Smooth muscle cell (in vitro differentiated cells): ENCODE data around the gene GSTM4. TPM values are rescaled to one million over a fixed set of nuclear protein-coding genes. Genes with fewer than 3 reads are reported as not detected.
A peak's percentile ranks its signal among the peaks of the same experiment; 100 is the strongest.

Experiments
- DNase-seq: peaks from one replicate; lab custom pipeline; 2025; ENCODE audit not compliant: unreplicated experiment; lab: John Stamatoyannopoulos, UW
- H2AFZ ChIP-seq: fragments of 200-600 bp; sonication (generic); 2 replicates; pipeline ENCODE4 v1.6.0; 2016; ENCODE audit warnings: antibody characterized with exemption, low read depth, mild to moderate bottlenecking
- H3F3A ChIP-seq: fragments of 200-600 bp; sonication (generic); 2 replicates; pipeline ENCODE4 v1.6.0; 2017; ENCODE audit warnings: antibody characterized with exemption, low read depth
- H3K27ac ChIP-seq: fragments of 200-600 bp; sonication (generic); 2 replicates; pipeline ENCODE4 v1.5.1; 2016; ENCODE audit warnings: low read depth, mild to moderate bottlenecking
- H3K27me3 ChIP-seq: fragments of 200-600 bp; sonication (generic); 2 replicates; pipeline ENCODE4 v1.6.1; 2016; ENCODE audit warnings: low read depth, mild to moderate bottlenecking
- H3K36me3 ChIP-seq: fragments of 200-600 bp; sonication (generic); 2 replicates; pipeline ENCODE4 v1.5.1; 2016; ENCODE audit warnings: low read depth
- H3K4me1 ChIP-seq: fragments of 200-600 bp; sonication (generic); 2 replicates; pipeline ENCODE4 v1.5.1; 2016; ENCODE audit warnings: low read depth
- H3K4me2 ChIP-seq: fragments of 200-600 bp; sonication (generic); 2 replicates; pipeline ENCODE4 v1.6.0; 2016; ENCODE audit warnings: mild to moderate bottlenecking
- H3K4me3 ChIP-seq: fragments of 200-600 bp; sonication (generic); 2 replicates; pipeline ENCODE4 v1.5.1; 2016; ENCODE audit warnings: mild to moderate bottlenecking
- H3K79me2 ChIP-seq: fragments of 200-600 bp; sonication (generic); 2 replicates; pipeline ENCODE4 v1.6.0; 2016; ENCODE audit warnings: low read depth, mild to moderate bottlenecking
- H3K9ac ChIP-seq: fragments of 200-600 bp; sonication (generic); 2 replicates; pipeline ENCODE4 v1.6.0; 2016; ENCODE audit warnings: low read depth
- H3K9me3 ChIP-seq: fragments of 200-600 bp; sonication (generic); replicated peaks from 2 replicates; pipeline ENCODE4 v1.5.1; 2016; ENCODE audit warnings: low read depth
- H4K20me1 ChIP-seq: fragments of 200-600 bp; sonication (generic); 2 replicates; pipeline ENCODE4 v1.6.0; 2016; ENCODE audit warnings: low read depth
- WGBS: methylation state at CpG from one replicate; pipeline ENCODE4 v1.1.7; 2016; ENCODE audit warnings: low lambda C conversion rate; 5-methylcytosine and 5-hydroxymethylcytosine counted together
- polyA plus RNA-seq: library from polyadenylated mRNA; unstranded; fragments of >200 nt; fragmentation: Nextera tagmentation; extraction: Ambion mirVana; gene quantifications from 2 replicates; pipeline ENCODE4 v1.2.1, GENCODE V29; 2016
- total RNA-seq: library from RNA; depleted of rRNA; stranded (reverse); fragments of >200 nt; gene quantifications from 2 replicates; pipeline ENCODE4 v1.2.3, GENCODE V29; 2014
- TF ChIP-seq, protein P1 (sequence below): fragments of 200-600 bp; sonication (generic); IDR thresholded peaks from 2 replicates; pipeline ENCODE4 v1.5.1; 2017; ENCODE audit warnings: borderline replicate concordance, mild to moderate bottlenecking, antibody characterized with exemption; ENCODE audit not compliant: insufficient read depth, poor library complexity, severe bottlenecking

GSTM4 gene
- total and polyA plus RNA-seq, 2 experiments from 2014 or later: 25.8 to 34.4 TPM

DNA sequence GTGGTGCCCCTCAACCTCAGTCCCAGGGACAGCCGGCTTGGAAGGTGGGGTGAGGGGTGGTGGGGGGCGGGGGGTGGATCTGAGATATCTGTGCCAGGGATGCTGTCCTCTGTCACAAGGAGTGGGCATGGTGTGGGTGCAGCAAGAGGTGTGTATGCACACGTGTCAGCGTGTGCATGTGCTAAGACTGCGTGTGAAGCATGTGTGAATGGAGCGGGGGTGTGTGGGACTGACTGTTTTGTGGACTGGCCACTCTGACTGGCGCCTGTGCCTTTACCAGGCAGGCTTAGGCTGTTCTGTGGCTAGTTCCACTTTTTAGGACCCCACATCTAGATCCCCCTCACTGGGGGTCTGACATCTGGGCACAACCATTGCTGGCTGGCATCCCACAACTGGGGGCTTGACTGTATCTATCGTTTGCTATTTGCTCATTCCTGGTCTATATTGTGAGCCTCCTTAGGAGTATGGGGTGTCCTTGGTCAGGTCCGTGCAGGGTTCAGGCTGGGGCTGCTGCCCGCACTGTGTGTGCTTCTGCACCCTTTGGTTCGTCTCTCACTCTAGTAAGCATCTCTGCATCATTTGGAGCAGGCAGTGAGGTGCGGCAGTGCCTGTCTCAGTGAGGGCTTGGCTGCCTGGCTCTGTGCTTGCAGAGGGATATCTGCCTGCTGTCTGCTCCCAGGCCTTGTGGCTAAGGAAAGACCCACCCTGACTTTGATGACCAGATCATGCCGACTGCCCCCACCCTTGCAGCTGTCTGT is 34.3 kb upstream of the GSTM4 start:
- H3K27me3 ChIP-seq: no peaks in the 10 kb centered on the region
- no peak for DNase-seq
- H3K9me3 ChIP-seq: no peaks in the 10 kb centered on the region
- H3K27ac ChIP-seq: peak overlapping the region; percentile 63
- WGBS: 73% methylated on average over 12 of the region's 13 CpGs
- H3K4me3 ChIP-seq: peak overlapping the region; percentile 83
- H3F3A ChIP-seq: peaks cover 7% of the 10 kb centered on the region
- H3K4me2 ChIP-seq: peak overlapping the region; percentile 96
- H3K36me3 ChIP-seq: no peaks in the 10 kb centered on the region
- peaks cover 17% of the 10 kb centered on the region for H3K4me1 ChIP-seq
- H4K20me1 ChIP-seq: peaks cover 55% of the 10 kb centered on the region
- TF ChIP-seq, protein P1, sequence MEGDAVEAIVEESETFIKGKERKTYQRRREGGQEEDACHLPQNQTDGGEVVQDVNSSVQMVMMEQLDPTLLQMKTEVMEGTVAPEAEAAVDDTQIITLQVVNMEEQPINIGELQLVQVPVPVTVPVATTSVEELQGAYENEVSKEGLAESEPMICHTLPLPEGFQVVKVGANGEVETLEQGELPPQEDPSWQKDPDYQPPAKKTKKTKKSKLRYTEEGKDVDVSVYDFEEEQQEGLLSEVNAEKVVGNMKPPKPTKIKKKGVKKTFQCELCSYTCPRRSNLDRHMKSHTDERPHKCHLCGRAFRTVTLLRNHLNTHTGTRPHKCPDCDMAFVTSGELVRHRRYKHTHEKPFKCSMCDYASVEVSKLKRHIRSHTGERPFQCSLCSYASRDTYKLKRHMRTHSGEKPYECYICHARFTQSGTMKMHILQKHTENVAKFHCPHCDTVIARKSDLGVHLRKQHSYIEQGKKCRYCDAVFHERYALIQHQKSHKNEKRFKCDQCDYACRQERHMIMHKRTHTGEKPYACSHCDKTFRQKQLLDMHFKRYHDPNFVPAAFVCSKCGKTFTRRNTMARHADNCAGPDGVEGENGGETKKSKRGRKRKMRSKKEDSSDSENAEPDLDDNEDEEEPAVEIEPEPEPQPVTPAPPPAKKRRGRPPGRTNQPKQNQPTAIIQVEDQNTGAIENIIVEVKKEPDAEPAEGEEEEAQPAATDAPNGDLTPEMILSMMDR: no peak
- H3K9ac ChIP-seq: peak overlapping the region; percentile 65
- H2AFZ ChIP-seq: no peak overlapping the region
- H3K79me2 ChIP-seq: peaks cover 56% of the 10 kb centered on the region

DNA sequence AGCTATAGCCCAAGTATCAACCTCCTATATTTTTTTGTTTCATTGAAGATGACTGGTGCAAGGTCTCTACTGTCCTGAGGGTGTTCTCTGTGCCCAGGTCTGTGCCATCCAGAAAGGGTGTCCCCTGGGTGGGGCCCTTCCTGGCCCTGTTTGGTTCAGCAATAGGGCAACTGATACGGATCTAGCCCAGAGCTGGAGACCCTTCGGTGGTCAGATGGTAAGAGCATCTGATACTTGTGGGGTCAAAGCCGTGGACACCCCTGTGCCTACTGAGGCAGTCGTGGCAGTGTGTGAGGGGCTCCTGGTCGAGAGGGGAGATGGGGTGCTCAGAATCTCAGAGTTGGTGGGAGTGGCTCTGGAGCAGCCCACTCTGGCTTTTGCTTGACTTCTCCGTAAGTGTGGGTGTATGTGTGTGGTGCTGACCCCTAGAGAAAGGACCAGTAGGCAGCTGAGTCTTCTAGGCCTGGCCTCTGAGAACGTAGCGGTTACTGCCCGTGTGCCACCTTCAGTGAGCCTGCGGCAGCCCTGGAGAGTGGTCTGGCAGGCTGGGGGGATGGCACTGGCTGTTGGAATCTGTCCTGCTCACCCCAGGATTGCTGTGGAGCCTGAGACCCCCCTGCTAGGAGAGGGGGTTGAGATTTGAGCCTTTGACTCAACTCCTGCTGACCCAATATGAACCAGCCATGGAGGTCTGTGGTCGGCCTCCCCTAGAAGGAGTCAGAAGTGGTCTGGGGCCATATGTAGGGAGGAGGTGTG is 33.6 kb upstream of the GSTM4 start:
- peak overlapping the region; percentile 83 for H3K4me3 ChIP-seq
- H4K20me1 ChIP-seq: peaks cover 59% of the 10 kb centered on the region
- TF ChIP-seq, protein P1: no peak
- H3F3A ChIP-seq: peaks cover 7% of the 10 kb centered on the region
- no peak overlapping the region for H2AFZ ChIP-seq
- WGBS: 90% methylated on average over 11 of the region's 11 CpGs
- H3K27me3 ChIP-seq: no peaks in the 10 kb centered on the region
- H3K4me1 ChIP-seq: peaks cover 12% of the 10 kb centered on the region
- H3K9ac ChIP-seq: no peak overlapping the region
- no peak overlapping the region for H3K27ac ChIP-seq
- H3K9me3 ChIP-seq: no peaks in the 10 kb centered on the region
- H3K36me3 ChIP-seq: no peaks in the 10 kb centered on the region
- no peak for DNase-seq
- H3K79me2 ChIP-seq: peaks cover 56% of the 10 kb centered on the region
- peak overlapping the region; percentile 96 for H3K4me2 ChIP-seq

DNA sequence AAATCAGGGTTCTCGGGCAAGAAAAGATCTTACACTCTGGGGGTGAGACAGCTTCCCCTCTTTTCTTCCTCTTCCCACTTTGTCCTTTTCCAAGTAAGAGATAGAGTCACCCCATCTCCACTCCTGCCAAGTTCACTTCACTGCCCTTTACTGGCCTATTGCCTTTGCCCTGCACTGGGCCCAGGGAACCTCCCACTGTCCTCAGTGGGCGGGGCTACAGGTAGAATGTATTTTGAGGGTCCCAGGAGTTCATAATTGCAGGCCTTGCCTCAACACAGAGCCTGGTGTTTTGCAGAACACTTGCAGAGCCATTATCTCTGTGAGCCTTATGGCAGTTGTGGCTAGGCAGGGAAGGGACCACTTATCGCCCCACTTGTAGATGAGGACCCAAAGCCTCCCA is 33.0 kb upstream of the GSTM4 start:
- TF ChIP-seq, protein P1: no peak
- 96% methylated on average over 3 of the region's 3 CpGs for WGBS
- no peak overlapping the region for H3K27ac ChIP-seq
- H3K27me3 ChIP-seq: no peaks in the 10 kb centered on the region
- peak overlapping the region; percentile 96 for H3K4me2 ChIP-seq
- no peak overlapping the region for H2AFZ ChIP-seq
- H3K4me3 ChIP-seq: no peak overlapping the region
- peaks cover 7% of the 10 kb centered on the region for H3K4me1 ChIP-seq
- H3K9ac ChIP-seq: no peak overlapping the region
- peaks cover 59% of the 10 kb centered on the region for H4K20me1 ChIP-seq
- DNase-seq: no peak
- H3K9me3 ChIP-seq: no peaks in the 10 kb centered on the region
- peaks cover 7% of the 10 kb centered on the region for H3F3A ChIP-seq
- peaks cover 56% of the 10 kb centered on the region for H3K79me2 ChIP-seq
- H3K36me3 ChIP-seq: no peaks in the 10 kb centered on the region
